Choroid plexus epithelial cell (primary cell): Measurements from ENCODE around the gene MBTPS2.

Source experiments
- DNase-seq: peaks from one replicate; pipeline ENCODE4 v3.0.0-alpha.2; 2010; ENCODE audit warnings: low read depth
- H3K4me3 ChIP-seq: 2 replicates; pipeline ENCODE4 v1.5.1; 2011; ENCODE audit warnings: low read depth, mild to moderate bottlenecking, control low read depth, low read length, moderate library complexity
- CTCF ChIP-seq: conservative IDR thresholded peaks from 2 replicates; pipeline ENCODE4 v1.5.1; 2011; ENCODE audit warnings: low read depth, mild to moderate bottlenecking, control low read depth, inconsistent platforms, low read length, moderate library complexity

MBTPS2 gene

GRCh38 chrX:21875013-21875412 is 35.6 kb downstream of the MBTPS2 start:
- H3K4me3 ChIP-seq = no peak overlapping the region
- TF ChIP-seq CTCF = no peak
- no peak for DNase-seq

- DNase-seq = no peak
- H3K4me3 ChIP-seq = no peak overlapping the region
- no peak for TF ChIP-seq CTCF
Measured at GRCh38 chrX:21881881-21882574, 42.6 kb downstream of the MBTPS2 start.

GRCh38 chrX:21883258-21883657 is 43.8 kb downstream of the MBTPS2 start:
- TF ChIP-seq CTCF = no peak
- DNase-seq = peak; percentile 89
- H3K4me3 ChIP-seq = no peak overlapping the region

- peak; percentile 84 for DNase-seq
- H3K4me3 ChIP-seq = no peak overlapping the region
- TF ChIP-seq CTCF = no peak
Measured at GRCh38 chrX:21885568-21885967, 46.2 kb downstream of the MBTPS2 start.

GRCh38 chrX:21905313-21905712 is 65.9 kb downstream of the MBTPS2 start:
- no peak for DNase-seq
- TF ChIP-seq CTCF = no peak
- no peak overlapping the region for H3K4me3 ChIP-seq

GRCh38 chrX:21905953-21906352 is 66.5 kb downstream of the MBTPS2 start:
- no peak overlapping the region for H3K4me3 ChIP-seq
- no peak for DNase-seq
- no peak for TF ChIP-seq CTCF

GRCh38 chrX:21907260-21907659 is 67.8 kb downstream of the MBTPS2 start:
- TF ChIP-seq CTCF = no peak
- H3K4me3 ChIP-seq = no peak overlapping the region
- DNase-seq = no peak
